Neural cell (in vitro differentiated cells): ENCODE data around the gene DOP1A. TPM values are rescaled to one million over a fixed set of nuclear protein-coding genes. Genes with fewer than 3 reads are reported as not detected.
A peak's percentile ranks its signal among the peaks of the same experiment; 100 is the strongest.

Experiments
- H2AFZ ChIP-seq: fragments of 200-600, 300-800 bp; sonication (generic), shearing (Covaris generic); 2 replicates; pipeline ENCODE4 v1.6.0; 2014; ENCODE audit warnings: low read depth, mild to moderate bottlenecking, antibody characterized with exemption, low read length, moderate library complexity
- H3F3A ChIP-seq: fragments of 200-600 bp; shearing (Covaris generic); 2 replicates; pipeline ENCODE4 v1.6.1; 2016; ENCODE audit warnings: mild to moderate bottlenecking, moderate library complexity, mixed read lengths, antibody characterized with exemption, low read length; ENCODE audit not compliant: insufficient read depth, poor library complexity, severe bottlenecking
- H3K27ac ChIP-seq: fragments of 200-600, 300-800 bp; sonication (generic), shearing (Covaris generic); 2 replicates; pipeline ENCODE4 v1.5.1; 2014; ENCODE audit warnings: mild to moderate bottlenecking, low read length, moderate library complexity
- H3K27me3 ChIP-seq: fragments of 300-800, 200-600 bp; sonication (generic), shearing (Covaris generic); 2 replicates; pipeline ENCODE4 v1.6.0; 2014; ENCODE audit warnings: mild to moderate bottlenecking, low read depth, low read length, moderate library complexity; ENCODE audit not compliant: insufficient read depth
- H3K36me3 ChIP-seq: fragments of 300-800, 200-600 bp; sonication (generic), shearing (Covaris generic); 2 replicates; pipeline ENCODE4 v1.5.1; 2014; ENCODE audit warnings: mild to moderate bottlenecking, antibody characterized with exemption, low read length, moderate library complexity; ENCODE audit not compliant: insufficient read depth
- H3K4me2 ChIP-seq: fragments of 300-800, 200-600 bp; sonication (generic), shearing (Covaris generic); 2 replicates; pipeline ENCODE4 v1.6.0; 2014; ENCODE audit warnings: mild to moderate bottlenecking, low read length
- H3K4me3 ChIP-seq: fragments of 300-800, 200-600 bp; sonication (generic), shearing (Covaris generic); 2 replicates; pipeline ENCODE4 v1.5.1; 2014; ENCODE audit warnings: mild to moderate bottlenecking, low read length, moderate library complexity
- H3K79me2 ChIP-seq: fragments of 200-600 bp; shearing (Covaris generic); replicated peaks from 2 replicates; pipeline ENCODE4 v1.6.0; 2014; ENCODE audit warnings: mild to moderate bottlenecking, low read length, moderate library complexity; ENCODE audit not compliant: insufficient read depth
- H3K9ac ChIP-seq: fragments of 300-800, 200-600 bp; sonication (generic), shearing (Covaris generic); 2 replicates; pipeline ENCODE4 v1.6.1; 2016; ENCODE audit warnings: mild to moderate bottlenecking, low read length, mixed read lengths
- H3K9me2 ChIP-seq: fragments of 200-600 bp; shearing (Covaris generic); 2 replicates; pipeline ENCODE4 v1.6.1; 2016; ENCODE audit warnings: mild to moderate bottlenecking, low read length, mixed read lengths; ENCODE audit not compliant: insufficient read depth
- H3K9me3 ChIP-seq: fragments of 200-600, 300-800 bp; sonication (generic), shearing (Covaris generic); 2 replicates; pipeline ENCODE4 v1.6.1; 2016; ENCODE audit warnings: mild to moderate bottlenecking, mixed run types, low read length, moderate library complexity, mixed read lengths
- H4K20me1 ChIP-seq: fragments of 200-600 bp; shearing (Covaris generic); 2 replicates; pipeline ENCODE4 v1.6.1; 2016; ENCODE audit warnings: mild to moderate bottlenecking, mixed run types; ENCODE audit not compliant: insufficient read depth
- EP300 ChIP-seq: fragments of 450-650 bp; conservative IDR thresholded peaks from 2 replicates; pipeline ENCODE4 v1.6.1; 2014; ENCODE audit warnings: antibody characterized with exemption, mild to moderate bottlenecking, moderate library complexity; ENCODE audit not compliant: poor library complexity, severe bottlenecking
- EZH2 ChIP-seq: fragments of 200-600, 300-800 bp; shearing (Covaris generic), sonication (generic); IDR thresholded peaks from 2 replicates; pipeline ENCODE4 v1.6.1; 2014; ENCODE audit warnings: antibody characterized with exemption, low read length, borderline replicate concordance, mild to moderate bottlenecking; ENCODE audit not compliant: insufficient read depth, poor library complexity, severe bottlenecking
- MXI1 ChIP-seq: fragments of 450-650 bp; conservative IDR thresholded peaks from 2 replicates; pipeline ENCODE4 v1.6.1; 2014; ENCODE audit warnings: antibody characterized with exemption, mild to moderate bottlenecking; ENCODE audit not compliant: poor library complexity, severe bottlenecking
- POLR2AphosphoS5 ChIP-seq: IDR thresholded peaks from 2 replicates; pipeline ENCODE4 v1.6.1; 2012
- RAD21 ChIP-seq: fragments of 450-650 bp; conservative IDR thresholded peaks from 2 replicates; pipeline ENCODE4 v1.6.1; 2014; ENCODE audit warnings: antibody characterized with exemption, mild to moderate bottlenecking, moderate library complexity
- REST ChIP-seq: IDR thresholded peaks from 2 replicates; pipeline ENCODE4 v1.6.1; 2012; ENCODE audit warnings: borderline replicate concordance
- SMC3 ChIP-seq: fragments of 450-650 bp; conservative IDR thresholded peaks from 2 replicates; pipeline ENCODE4 v1.6.1; 2014; ENCODE audit warnings: antibody characterized with exemption, mild to moderate bottlenecking, moderate library complexity; ENCODE audit not compliant: poor library complexity
- TAF1 ChIP-seq: IDR thresholded peaks from 2 replicates; pipeline ENCODE4 v1.6.1; 2012; ENCODE audit warnings: low read depth
- polyA plus RNA-seq: library from polyadenylated mRNA; depleted of rRNA; stranded (reverse); fragments of >200 nt; gene quantifications from 2 replicates; pipeline ENCODE4 v1.2.3, GENCODE V29; 2014
- TF ChIP-seq, protein P1 (sequence below): fragments of 450-650 bp; IDR thresholded peaks from 2 replicates; pipeline ENCODE4 v1.5.1; 2014; ENCODE audit warnings: antibody characterized with exemption, mild to moderate bottlenecking, moderate library complexity; ENCODE audit not compliant: poor library complexity, severe bottlenecking

DOP1A gene
- polyA plus RNA-seq, 1 donor from 2014 or later: 97.6 TPM

- H3K9ac ChIP-seq: no peak overlapping the region
- no peak overlapping the region for H3K4me2 ChIP-seq
- no peaks in the 10 kb centered on the region for H3K36me3 ChIP-seq
- H3F3A ChIP-seq: peaks cover 3% of the 10 kb centered on the region
- no peak overlapping the region for H2AFZ ChIP-seq
- TF ChIP-seq REST (no peak), EP300 (no peak), RAD21 (no peak), TAF1 (no peak)
- TF ChIP-seq, protein P1, sequence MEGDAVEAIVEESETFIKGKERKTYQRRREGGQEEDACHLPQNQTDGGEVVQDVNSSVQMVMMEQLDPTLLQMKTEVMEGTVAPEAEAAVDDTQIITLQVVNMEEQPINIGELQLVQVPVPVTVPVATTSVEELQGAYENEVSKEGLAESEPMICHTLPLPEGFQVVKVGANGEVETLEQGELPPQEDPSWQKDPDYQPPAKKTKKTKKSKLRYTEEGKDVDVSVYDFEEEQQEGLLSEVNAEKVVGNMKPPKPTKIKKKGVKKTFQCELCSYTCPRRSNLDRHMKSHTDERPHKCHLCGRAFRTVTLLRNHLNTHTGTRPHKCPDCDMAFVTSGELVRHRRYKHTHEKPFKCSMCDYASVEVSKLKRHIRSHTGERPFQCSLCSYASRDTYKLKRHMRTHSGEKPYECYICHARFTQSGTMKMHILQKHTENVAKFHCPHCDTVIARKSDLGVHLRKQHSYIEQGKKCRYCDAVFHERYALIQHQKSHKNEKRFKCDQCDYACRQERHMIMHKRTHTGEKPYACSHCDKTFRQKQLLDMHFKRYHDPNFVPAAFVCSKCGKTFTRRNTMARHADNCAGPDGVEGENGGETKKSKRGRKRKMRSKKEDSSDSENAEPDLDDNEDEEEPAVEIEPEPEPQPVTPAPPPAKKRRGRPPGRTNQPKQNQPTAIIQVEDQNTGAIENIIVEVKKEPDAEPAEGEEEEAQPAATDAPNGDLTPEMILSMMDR: no peak
- H3K79me2 ChIP-seq: no peaks in the 10 kb centered on the region
- no peaks in the 10 kb centered on the region for H3K9me2 ChIP-seq
- no peak overlapping the region for H3K27ac ChIP-seq
- no peaks in the 10 kb centered on the region for H3K27me3 ChIP-seq
- no peaks in the 10 kb centered on the region for H4K20me1 ChIP-seq
- H3K9me3 ChIP-seq: no peaks in the 10 kb centered on the region
- H3K4me3 ChIP-seq: no peak overlapping the region
Observed at GRCh38 chr6:83062225-83062624, 5.2 kb upstream of the DOP1A start.

GRCh38 chr6:83065511-83066192 is 1.8 kb upstream of the DOP1A start, which contains the start of gene UBE3D:
Gene UBE3D, minus strand, starts transcription at chr6:83065841. Its CDS starts 123 bp downstream, at chr6:83065718.
- peak within 1 kb of the TSS; percentile 65 for H2AFZ ChIP-seq
- H3K4me2 ChIP-seq: peak within 1 kb of the TSS; percentile 83
- H3K9me2 ChIP-seq: no peaks in the 10 kb centered on the region
- H3K79me2 ChIP-seq: peaks cover 23% of the 10 kb centered on the region
- H4K20me1 ChIP-seq: no peaks in the 10 kb centered on the region
- peaks cover 3% of the 10 kb centered on the region for H3F3A ChIP-seq
- H3K9ac ChIP-seq: peak within 1 kb of the TSS; percentile 66
- H3K9me3 ChIP-seq: no peaks in the 10 kb centered on the region
- H3K27me3 ChIP-seq: no peaks in the 10 kb centered on the region
- no peak within 1 kb of the TSS for H3K27ac ChIP-seq
- peak within 1 kb of the TSS; percentile 83 for H3K4me3 ChIP-seq
- no peaks in the 10 kb centered on the region for H3K36me3 ChIP-seq
- peak; percentile 95 for TF ChIP-seq MXI1
- peak; percentile 77 for TF ChIP-seq SMC3
- TF ChIP-seq POLR2AphosphoS5: peak; percentile 33
- TF ChIP-seq RAD21: peak; percentile 65
- no peak for TF ChIP-seq EZH2
- TF ChIP-seq TAF1: no peak
- TF ChIP-seq, protein P1: peak; percentile 99
- TF ChIP-seq REST: no peak
- TF ChIP-seq EP300: peak; percentile 17
